H9 (cell line): ENCODE measurements around the gene SAMHD1. TPM values are rescaled to one million over a fixed set of nuclear protein-coding genes. Genes with fewer than 3 reads are reported as not detected.
A peak's percentile ranks its signal among the peaks of the same experiment; 100 is the strongest.

Experiments
- DNase-seq: peaks from one replicate; pipeline ENCODE4 v3.0.0-alpha.2; 2017
- H2AFZ ChIP-seq: one replicate; pipeline ENCODE4 v1.6.1; 2013; ENCODE audit warnings: mild to moderate bottlenecking, low read length, control low read depth, moderate library complexity
- H2AK5ac ChIP-seq: 2 replicates; pipeline ENCODE4 v1.6.1; 2013; ENCODE audit warnings: low read length, control low read depth, mixed read lengths; ENCODE audit not compliant: insufficient read length
- H2BK120ac ChIP-seq: one replicate; pipeline ENCODE4 v1.6.1; 2013; ENCODE audit warnings: low read depth, mild to moderate bottlenecking, low read length, control low read depth, inconsistent platforms; ENCODE audit not compliant: poor library complexity, severe bottlenecking
- H2BK12ac ChIP-seq: 2 replicates; pipeline ENCODE4 v1.6.1; 2013; ENCODE audit warnings: low read length, control low read depth, mixed read lengths, low read depth; ENCODE audit not compliant: insufficient read length
- H2BK15ac ChIP-seq: 2 replicates; pipeline ENCODE4 v1.6.1; 2013; ENCODE audit warnings: low read depth, low read length, control low read depth
- H2BK20ac ChIP-seq: one replicate; pipeline ENCODE4 v1.6.1; 2013; ENCODE audit warnings: low read depth, mild to moderate bottlenecking, low read length, control low read depth, inconsistent platforms; ENCODE audit not compliant: poor library complexity, severe bottlenecking
- H2BK5ac ChIP-seq: 2 replicates; pipeline ENCODE4 v1.6.1; 2013; ENCODE audit warnings: low read length, control low read depth, mixed read lengths; ENCODE audit not compliant: insufficient read length
- H3K14ac ChIP-seq: 2 replicates; pipeline ENCODE4 v1.6.1; 2013; ENCODE audit warnings: low read length, control low read depth; ENCODE audit not compliant: insufficient read depth
- H3K18ac ChIP-seq: 2 replicates; pipeline ENCODE4 v1.6.1; 2013; ENCODE audit warnings: low read depth, mild to moderate bottlenecking, mixed read lengths, low read length, control low read depth; ENCODE audit not compliant: insufficient read length
- H3K23ac ChIP-seq: 2 replicates; pipeline ENCODE4 v1.6.1; 2013; ENCODE audit warnings: low read length, control low read depth, mixed read lengths, low read depth; ENCODE audit not compliant: insufficient read length
- H3K23me2 ChIP-seq: 2 replicates; pipeline ENCODE4 v1.6.1; 2013; ENCODE audit warnings: low read depth, mild to moderate bottlenecking, mixed read lengths, low read length, control low read depth; ENCODE audit not compliant: insufficient read length, poor library complexity, severe bottlenecking
- H3K27ac ChIP-seq: 2 replicates; pipeline ENCODE4 v1.5.1; 2013; ENCODE audit warnings: low read length, control low read depth, mixed read lengths, low read depth; ENCODE audit not compliant: insufficient read length
- H3K27me3 ChIP-seq: 2 replicates; pipeline ENCODE4 v1.6.1; 2013; ENCODE audit warnings: low read length, control low read depth, inconsistent platforms; ENCODE audit not compliant: insufficient read depth
- H3K4ac ChIP-seq: 2 replicates; pipeline ENCODE4 v1.6.1; 2013; ENCODE audit warnings: low read depth, mild to moderate bottlenecking, control low read depth, inconsistent platforms, low read length, moderate library complexity
- H3K4me1 ChIP-seq: 2 replicates; pipeline ENCODE4 v1.6.1; 2013; ENCODE audit warnings: low read length, control low read depth, inconsistent platforms; ENCODE audit not compliant: insufficient read depth
- H3K4me2 ChIP-seq: 2 replicates; pipeline ENCODE4 v1.6.1; 2013; ENCODE audit warnings: low read length, control low read depth, mixed read lengths; ENCODE audit not compliant: insufficient read length, insufficient read depth
- H3K56ac ChIP-seq: 2 replicates; pipeline ENCODE4 v1.6.1; 2013; ENCODE audit warnings: low read depth, mild to moderate bottlenecking, mixed read lengths, low read length, control low read depth; ENCODE audit not compliant: insufficient read length
- H3K79me1 ChIP-seq: 2 replicates; pipeline ENCODE4 v1.6.1; 2013; ENCODE audit warnings: low read depth, mild to moderate bottlenecking, moderate library complexity, low read length, control low read depth, inconsistent platforms; ENCODE audit not compliant: insufficient read depth, poor library complexity, severe bottlenecking
- H3K79me2 ChIP-seq: 2 replicates; pipeline ENCODE4 v1.6.1; 2013; ENCODE audit warnings: low read length, control low read depth, inconsistent platforms; ENCODE audit not compliant: insufficient read depth
- H3K9ac ChIP-seq: 2 replicates; pipeline ENCODE4 v1.6.1; 2013; ENCODE audit warnings: low read length, control low read depth, mixed read lengths; ENCODE audit not compliant: insufficient read length; ENCODE audit errors: extremely low read depth
- H3K9me3 ChIP-seq: one replicate; pipeline ENCODE4 v1.6.1; 2013; ENCODE audit warnings: low read depth, low read length, inconsistent platforms; ENCODE audit not compliant: control insufficient read depth
- H3T11ph ChIP-seq: one replicate; pipeline ENCODE4 v1.6.1; 2013; ENCODE audit warnings: mild to moderate bottlenecking, low read length, control low read depth, inconsistent platforms
- H4K20me1 ChIP-seq: one replicate; pipeline ENCODE4 v1.6.1; 2013; ENCODE audit not compliant: control insufficient read depth, insufficient read length, insufficient read depth
- H4K5ac ChIP-seq: 2 replicates; pipeline ENCODE4 v1.6.1; 2013; ENCODE audit warnings: low read depth, mild to moderate bottlenecking, mixed read lengths, low read length, control low read depth; ENCODE audit not compliant: insufficient read length
- H4K8ac ChIP-seq: replicated peaks from 2 replicates; pipeline ENCODE4 v1.6.1; 2013; ENCODE audit warnings: low read length, control low read depth, mixed read lengths, low read depth; ENCODE audit not compliant: insufficient read length
- H4K91ac ChIP-seq: 2 replicates; pipeline ENCODE4 v1.6.1; 2013; ENCODE audit warnings: low read depth, mild to moderate bottlenecking, moderate library complexity, mixed read lengths, low read length, control low read depth; ENCODE audit not compliant: insufficient read length
- H3K27ac Mint-ChIP-seq, 3 experiments: 2 replicates in 2 of 3; 3 replicates in 1 of 3; pipeline ENCODE4 v1.8.0; 2020 to 2021; ENCODE audit warnings: mixed read lengths in 3 of 3, mild to moderate bottlenecking in 1 of 3, moderate library complexity in 1 of 3
- H3K27me3 Mint-ChIP-seq: 2 replicates; pipeline ENCODE4 v1.8.0; 2021; ENCODE audit warnings: low read depth, mild to moderate bottlenecking, moderate library complexity, mixed read lengths
- H3K36me3 Mint-ChIP-seq, 3 experiments: 2 replicates in 2 of 3; 3 replicates in 1 of 3; pipeline ENCODE4 v1.8.0; 2020 to 2021; ENCODE audit warnings: low read depth in 3 of 3, mixed read lengths in 3 of 3; ENCODE audit not compliant: insufficient read depth in 1 of 3
- H3K4me1 Mint-ChIP-seq, 2 experiments: 2 replicates each; pipeline ENCODE4 v1.8.0; 2020; ENCODE audit warnings: mixed read lengths in 2 of 2
- H3K4me3 Mint-ChIP-seq, 2 experiments: 2 replicates in 1 of 2; 3 replicates in 1 of 2; pipeline ENCODE4 v1.8.0; 2020 to 2021; ENCODE audit warnings: mild to moderate bottlenecking in 2 of 2, mixed read lengths in 2 of 2, moderate library complexity in 1 of 2
- H3K9me3 Mint-ChIP-seq, 2 experiments: 2 replicates in 1 of 2; 3 replicates in 1 of 2; pipeline ENCODE4 v1.8.0; 2020; ENCODE audit warnings: mild to moderate bottlenecking in 2 of 2, mixed read lengths in 2 of 2, moderate library complexity in 1 of 2
- WGBS: extraction: QIAGEN DNeasy Blood & Tissue Kit; methylation state at CpG from one replicate; pipeline ENCODE4 v1.1.7; 2013; ENCODE audit warnings: missing lambda C conversion rate, low lambda C conversion rate, mixed read lengths; ENCODE audit not compliant: insufficient read length; ENCODE audit errors: extremely low coverage; 5-methylcytosine and 5-hydroxymethylcytosine counted together
- total RNA-seq: library from RNA; stranded (reverse); gene quantifications from 2 replicates; pipeline ENCODE4 v1.2.1, GENCODE V29; 2021
- TF ChIP-seq, protein P1 (sequence below): fragments of 200-600 bp; sonication (generic); conservative IDR thresholded peaks from 3 replicates; pipeline ENCODE4 v1.8.0; 2021; ENCODE audit warnings: antibody characterized with exemption, mild to moderate bottlenecking

SAMHD1 gene
- total RNA-seq, 1 experiment from 2014 or later = 53.1 TPM

DNA sequence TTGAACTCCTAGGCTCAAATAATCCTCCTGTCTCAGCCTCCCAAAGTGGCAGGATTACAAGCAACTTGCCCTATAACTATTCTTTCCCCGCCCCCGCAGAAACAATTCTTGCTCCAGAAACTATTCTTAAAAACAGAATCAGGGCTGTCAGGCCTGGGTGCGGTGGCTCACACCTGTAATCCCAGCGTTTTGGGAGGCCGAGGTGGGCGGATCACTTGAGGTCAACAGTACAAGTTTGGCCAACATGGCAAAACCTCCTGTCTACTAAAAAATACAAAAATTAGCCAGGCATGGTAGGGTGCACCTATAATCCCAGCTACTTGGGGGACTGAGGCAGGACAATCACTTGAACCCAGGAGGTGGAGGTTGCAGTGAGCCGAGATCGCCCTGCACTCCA lies 31.2 kb downstream of the SAMHD1 start:
- Histone ChIP-seq H4K8ac (no peak overlapping the region), H3K4me1 (no peaks in the 10 kb centered on the region), H4K20me1 (no peaks in the 10 kb centered on the region), H2BK120ac (no peak overlapping the region), H3K23ac (no peak overlapping the region), H3K9me3 (no peaks in the 10 kb centered on the region), H3K23me2 (no peaks in the 10 kb centered on the region), H2BK12ac (no peak overlapping the region), H2BK15ac (no peak overlapping the region), H3K14ac (no peak overlapping the region), H3K4me2 (no peak overlapping the region), H3K18ac (no peak overlapping the region), H2AK5ac (no peak overlapping the region), H3K4ac (no peak overlapping the region), H2BK20ac (no peak overlapping the region), H2BK5ac (no peak overlapping the region), H3K79me2 (no peaks in the 10 kb centered on the region; the same call in 1 of the 2 replicates), H3K79me1 (no peaks in the 10 kb centered on the region), H3K56ac (no peak overlapping the region), H4K91ac (no peak overlapping the region), H4K5ac (no peak overlapping the region), H2AFZ (no peak overlapping the region), H3T11ph (no peak overlapping the region), H3K9ac (no peak overlapping the region), H3K27me3 (no peaks in the 10 kb centered on the region), H3K27ac (no peak overlapping the region)
- TF ChIP-seq, protein P1, sequence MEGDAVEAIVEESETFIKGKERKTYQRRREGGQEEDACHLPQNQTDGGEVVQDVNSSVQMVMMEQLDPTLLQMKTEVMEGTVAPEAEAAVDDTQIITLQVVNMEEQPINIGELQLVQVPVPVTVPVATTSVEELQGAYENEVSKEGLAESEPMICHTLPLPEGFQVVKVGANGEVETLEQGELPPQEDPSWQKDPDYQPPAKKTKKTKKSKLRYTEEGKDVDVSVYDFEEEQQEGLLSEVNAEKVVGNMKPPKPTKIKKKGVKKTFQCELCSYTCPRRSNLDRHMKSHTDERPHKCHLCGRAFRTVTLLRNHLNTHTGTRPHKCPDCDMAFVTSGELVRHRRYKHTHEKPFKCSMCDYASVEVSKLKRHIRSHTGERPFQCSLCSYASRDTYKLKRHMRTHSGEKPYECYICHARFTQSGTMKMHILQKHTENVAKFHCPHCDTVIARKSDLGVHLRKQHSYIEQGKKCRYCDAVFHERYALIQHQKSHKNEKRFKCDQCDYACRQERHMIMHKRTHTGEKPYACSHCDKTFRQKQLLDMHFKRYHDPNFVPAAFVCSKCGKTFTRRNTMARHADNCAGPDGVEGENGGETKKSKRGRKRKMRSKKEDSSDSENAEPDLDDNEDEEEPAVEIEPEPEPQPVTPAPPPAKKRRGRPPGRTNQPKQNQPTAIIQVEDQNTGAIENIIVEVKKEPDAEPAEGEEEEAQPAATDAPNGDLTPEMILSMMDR = no peak
- Mint-ChIP-seq H3K27me3 (no peaks in the 10 kb centered on the region), H3K9me3 (no peaks in the 10 kb centered on the region), H3K4me3 (no peak overlapping the region), H3K36me3 (peaks cover 0 to 34% (median 8%) of the 10 kb centered on the region in 3 experiments; a peak in 4 of 7 replicates), H3K27ac (peak overlapping the region in 1 of 3 experiments; percentile 70; a peak in 1 of 7 replicates), H3K4me1 (peaks cover 6 to 11% of the 10 kb centered on the region in 2 experiments; a peak in 3 of 4 replicates)
- WGBS = no CpG with 5 or more reads among the region's 8 CpGs
- DNase-seq = no peak
